CD8-positive, alpha-beta memory T cell (primary cell): ENCODE results near the gene GNA14. TPM values are rescaled to one million over a fixed set of nuclear protein-coding genes. Genes with fewer than 3 reads are reported as not detected.
A peak's percentile ranks its signal among the peaks of the same experiment; 100 is the strongest.
"Not testable (repeated sequence)": the region's sequence is repeated elsewhere in the genome, so short reads cannot be mapped to it uniquely, and the experiment has no call there.

ENCODE experiments used
- CTCF ChIA-PET: fragments of 350-600 bp; sonication (Branson Sonifier 250); formaldehyde crosslinking; loops from one replicate; lab custom pipeline; 2021; ENCODE audit warnings: antibody characterized with exemption; lab: Charles Lee
- POLR2A ChIA-PET: fragments of 350-600 bp; sonication (Branson Sonifier 250); formaldehyde crosslinking; loops from one replicate; lab custom pipeline; 2021; ENCODE audit warnings: antibody characterized with exemption; lab: Charles Lee
- DNase-seq, 5 donors: peaks; one replicate each; pipeline versions ENCODE4 v3.0.0 to v3.0.0-alpha.2; 2020 to 2022; ENCODE audit warnings: mixed read lengths in 1 of 5
- H3K27ac ChIP-seq: one replicate; pipeline ENCODE4 v1.7.0; 2013; ENCODE audit warnings: low read depth, mild to moderate bottlenecking, low read length, moderate library complexity
- H3K27me3 ChIP-seq: 2 replicates; pipeline ENCODE4 v1.7.0; 2013; ENCODE audit warnings: low read length, mild to moderate bottlenecking; ENCODE audit not compliant: insufficient read depth, poor library complexity, severe bottlenecking
- H3K36me3 ChIP-seq: 2 replicates; pipeline ENCODE4 v1.7.0; 2013; ENCODE audit warnings: mild to moderate bottlenecking, low read length, moderate library complexity; ENCODE audit not compliant: insufficient read depth
- H3K4me1 ChIP-seq: 2 replicates; pipeline ENCODE4 v1.7.0; 2013; ENCODE audit warnings: mild to moderate bottlenecking, low read length, moderate library complexity; ENCODE audit not compliant: insufficient read depth
- H3K4me3 ChIP-seq: 2 replicates; pipeline ENCODE4 v1.7.0; 2013; ENCODE audit warnings: mild to moderate bottlenecking, low read length
- H3K9me3 ChIP-seq: 2 replicates; pipeline ENCODE4 v1.7.0; 2013; ENCODE audit warnings: mild to moderate bottlenecking, low read length
- H3K27ac Mint-ChIP-seq, 8 donors: one replicate each; pipeline ENCODE4 v1.8.0; 2020 to 2021; ENCODE audit warnings: mixed read lengths in 8 of 8, mild to moderate bottlenecking in 6 of 8, inconsistent platforms in 3 of 8, moderate library complexity in 3 of 8
- H3K27me3 Mint-ChIP-seq, 2 donors: one replicate each; pipeline ENCODE4 v1.8.0; 2020 to 2021; ENCODE audit warnings: mixed read lengths in 2 of 2, mild to moderate bottlenecking in 1 of 2, moderate library complexity in 1 of 2
- H3K36me3 Mint-ChIP-seq, 3 donors: one replicate each; pipeline ENCODE4 v1.8.0; 2020 to 2021; ENCODE audit warnings: mixed read lengths in 3 of 3, inconsistent platforms in 1 of 3, mild to moderate bottlenecking in 1 of 3
- H3K4me1 Mint-ChIP-seq, 3 donors: one replicate each; pipeline ENCODE4 v1.8.0; 2020 to 2021; ENCODE audit warnings: mixed read lengths in 3 of 3, inconsistent platforms in 1 of 3, mild to moderate bottlenecking in 1 of 3
- H3K4me3 Mint-ChIP-seq, 7 donors: one replicate each; pipeline ENCODE4 v1.8.0; 2020 to 2021; ENCODE audit warnings: mixed read lengths in 7 of 7, mild to moderate bottlenecking in 6 of 7, moderate library complexity in 4 of 7, inconsistent platforms in 2 of 7
- H3K9me3 Mint-ChIP-seq, 5 donors: one replicate each; pipeline ENCODE4 v1.8.0; 2020 to 2022; ENCODE audit warnings: mixed read lengths in 5 of 5, mild to moderate bottlenecking in 3 of 5, moderate library complexity in 2 of 5, inconsistent platforms in 1 of 5
- polyA plus RNA-seq: library from polyadenylated mRNA; unstranded; fragments of 300-500 nt; fragmentation: Illumina TruSeq; gene quantifications from one replicate; pipeline ENCODE4 v1.2.3, GENCODE V29; 2021
- total RNA-seq, 2 experiments: library from RNA; stranded (reverse); gene quantifications; one replicate each; pipeline ENCODE4 v1.2.3, GENCODE V29; 2021

Gene GNA14
- total and polyA plus RNA-seq, 3 experiments from 2014 or later = not detected

GRCh38 chr9:77651203-77651602 is 3.1 kb upstream of the GNA14 start:
- Histone ChIP-seq H3K27me3 (no peaks in the 10 kb centered on the region), H3K9me3 (no peaks in the 10 kb centered on the region), H3K36me3 (no peaks in the 10 kb centered on the region), H3K4me3 (no peak overlapping the region), H3K4me1 (no peaks in the 10 kb centered on the region), H3K27ac (no peak overlapping the region)
- H3K27ac Mint-ChIP-seq = no peak overlapping the region
- H3K27me3 Mint-ChIP-seq = peaks cover 23 to 27% of the 10 kb centered on the region in 2 donors
- peaks cover 5 to 17% (median 8%) of the 10 kb centered on the region in 3 donors for H3K4me1 Mint-ChIP-seq
- CTCF ChIA-PET = interaction anchor here (1.1 kb wide), 1 partner anchor 23 kb away, joined by 3 read pairs; no protein-coding TSS in a partner anchor
- H3K4me3 Mint-ChIP-seq = no peak overlapping the region
- no peaks in the 10 kb centered on the region for H3K9me3 Mint-ChIP-seq
- H3K36me3 Mint-ChIP-seq = no peaks in the 10 kb centered on the region
- POLR2A ChIA-PET = no interaction called here
- DNase-seq = no peak

GRCh38 chr9:77649109-77649812 is 1.1 kb upstream of the GNA14 start:
- Histone ChIP-seq H3K4me3 (no peak overlapping the region), H3K9me3 (no peaks in the 10 kb centered on the region), H3K36me3 (no peaks in the 10 kb centered on the region), H3K27ac (no peak overlapping the region), H3K4me1 (no peaks in the 10 kb centered on the region), H3K27me3 (no peaks in the 10 kb centered on the region)
- Mint-ChIP-seq H3K36me3 (no peaks in the 10 kb centered on the region), H3K4me1 (peaks cover 5 to 17% (median 8%) of the 10 kb centered on the region in 3 donors), H3K27me3 (peaks cover 23 to 44% of the 10 kb centered on the region in 2 donors), H3K4me3 (peak overlapping the region in 2 of 7 donors; percentile 17 to 61), H3K27ac (no peak overlapping the region), H3K9me3 (peaks cover 0 to 2% (median 0%) of the 10 kb centered on the region in 5 donors)
- CTCF ChIA-PET = no interaction called here
- DNase-seq = no peak
- POLR2A ChIA-PET = no interaction called here

- H3K4me3 ChIP-seq = no peak overlapping the region
- H3K4me1 Mint-ChIP-seq = peaks cover 5 to 17% (median 8%) of the 10 kb centered on the region in 3 donors
- peaks cover 26 to 52% of the 10 kb centered on the region in 2 donors for H3K27me3 Mint-ChIP-seq
- peak overlapping the region in 5 of 7 donors; percentile 12 to 65 (median 50) for H3K4me3 Mint-ChIP-seq
- H3K9me3 ChIP-seq = no peaks in the 10 kb centered on the region
- DNase-seq = no peak
- H3K4me1 ChIP-seq = no peaks in the 10 kb centered on the region
- no peak overlapping the region for H3K27ac Mint-ChIP-seq
- H3K27ac ChIP-seq = no peak overlapping the region
- H3K9me3 Mint-ChIP-seq = peaks cover 0 to 4% (median 0%) of the 10 kb centered on the region in 5 donors
- no peaks in the 10 kb centered on the region for H3K36me3 Mint-ChIP-seq
- ChIA-PET CTCF (no interaction called here), POLR2A (no interaction called here)
- no peaks in the 10 kb centered on the region for H3K36me3 ChIP-seq
- H3K27me3 ChIP-seq = no peaks in the 10 kb centered on the region
Observed at GRCh38 chr9:77647267-77648233, 572 bp downstream of the GNA14 start.

GRCh38 chr9:77643871-77644270 is 4.3 kb downstream of the GNA14 start:
- no peak for DNase-seq
- H3K4me1 Mint-ChIP-seq = peaks cover 5 to 14% (median 8%) of the 10 kb centered on the region in 3 donors
- no peaks in the 10 kb centered on the region for H3K4me1 ChIP-seq
- CTCF ChIA-PET = no interaction called here
- H3K27me3 Mint-ChIP-seq = peaks cover 25 to 57% of the 10 kb centered on the region in 2 donors
- no peaks in the 10 kb centered on the region for H3K27me3 ChIP-seq
- H3K9me3 ChIP-seq = no peaks in the 10 kb centered on the region
- H3K4me3 ChIP-seq = no peak overlapping the region
- H3K4me3 Mint-ChIP-seq = no peak overlapping the region
- H3K27ac ChIP-seq = no peak overlapping the region
- no peak overlapping the region for H3K27ac Mint-ChIP-seq
- H3K9me3 Mint-ChIP-seq = peaks cover 0 to 4% (median 0%) of the 10 kb centered on the region in 5 donors
- H3K36me3 ChIP-seq = no peaks in the 10 kb centered on the region
- POLR2A ChIA-PET = no interaction called here
- no peaks in the 10 kb centered on the region for H3K36me3 Mint-ChIP-seq

GRCh38 chr9:77640741-77641580 is 7.2 kb downstream of the GNA14 start:
- Histone ChIP-seq H3K36me3 (no peaks in the 10 kb centered on the region), H3K9me3 (no peaks in the 10 kb centered on the region), H3K27ac (no peak overlapping the region), H3K27me3 (no peaks in the 10 kb centered on the region), H3K4me1 (no peaks in the 10 kb centered on the region), H3K4me3 (no peak overlapping the region)
- Mint-ChIP-seq H3K36me3 (no peaks in the 10 kb centered on the region), H3K4me1 (no peaks in the 10 kb centered on the region), H3K27ac (no peak overlapping the region), H3K27me3 (peaks cover 8 to 42% of the 10 kb centered on the region in 2 donors), H3K9me3 (peaks cover 0 to 4% (median 0%) of the 10 kb centered on the region in 5 donors), H3K4me3 (no peak overlapping the region)
- ChIA-PET POLR2A (no interaction called here), CTCF (no interaction called here)
- DNase-seq = no peak

GRCh38 chr9:77632652-77633051 is 15.5 kb downstream of the GNA14 start:
- H3K27me3 Mint-ChIP-seq = peaks cover 0 to 3% of the 10 kb centered on the region in 2 donors
- H3K36me3 ChIP-seq = no peaks in the 10 kb centered on the region
- H3K9me3 Mint-ChIP-seq = peaks cover 0 to 2% (median 0%) of the 10 kb centered on the region in 5 donors

GRCh38 chr9:77628864-77629263 is 19.3 kb downstream of the GNA14 start:
- H3K4me3 ChIP-seq, H3K4me1 ChIP-seq, H3K9me3 ChIP-seq, H3K27ac Mint-ChIP-seq, H3K9me3 Mint-ChIP-seq, DNase-seq, CTCF ChIA-PET, POLR2A ChIA-PET, H3K36me3 Mint-ChIP-seq, H3K27me3 Mint-ChIP-seq, H3K4me3 Mint-ChIP-seq, H3K36me3 ChIP-seq, H3K27ac ChIP-seq, H3K4me1 Mint-ChIP-seq, H3K27me3 ChIP-seq: not testable (repeated sequence)

More at GRCh38 chr9:77632652-77633051, 15.5 kb downstream of the GNA14 start:
- H3K4me3 ChIP-seq = no peak overlapping the region
- no peaks in the 10 kb centered on the region for H3K4me1 Mint-ChIP-seq
- H3K27ac Mint-ChIP-seq = no peak overlapping the region
- DNase-seq = no peak
- ChIA-PET POLR2A (no interaction called here), CTCF (no interaction called here)
- no peaks in the 10 kb centered on the region for H3K9me3 ChIP-seq
- no peaks in the 10 kb centered on the region for H3K4me1 ChIP-seq
- no peak overlapping the region for H3K4me3 Mint-ChIP-seq
- no peaks in the 10 kb centered on the region for H3K36me3 Mint-ChIP-seq
- no peak overlapping the region for H3K27ac ChIP-seq
- no peaks in the 10 kb centered on the region for H3K27me3 ChIP-seq
